Kasumi-1 (cell line): ENCODE measurements around the gene CHRM4.
"Not testable (repeated sequence)": the region's sequence is repeated elsewhere in the genome, so short reads cannot be mapped to it uniquely, and the experiment has no call there.

ENCODE experiments used
- DNase-seq, 2 experiments: peaks; one replicate each; lab custom pipeline; 2025; lab: John Stamatoyannopoulos, UW

CHRM4 gene

GRCh38 chr11:46381819-46382645 lies 9.5 kb downstream of the CHRM4 start:
- no peak for DNase-seq

GRCh38 chr11:46381048-46381818 lies 10.3 kb downstream of the CHRM4 start, which contains the start of gene MDK:
Gene MDK (plus strand): TSS chr11:46381669. CDS start chr11:46382058, 389 bp downstream.
- no peak for DNase-seq

GRCh38 chr11:46380340-46381047 lies 11.1 kb downstream of the CHRM4 start:
- peak; percentile 40 to 46 for DNase-seq

GRCh38 chr11:46379482-46380293 lies 11.9 kb downstream of the CHRM4 start:
- DNase-seq: not testable (repeated sequence)

- peak in 1 of 2 experiments; percentile 19 for DNase-seq
Measured at GRCh38 chr11:46378811-46379481, 12.6 kb downstream of the CHRM4 start.

- DNase-seq: no peak
Measured at GRCh38 chr11:46378296-46378695, 13.3 kb downstream of the CHRM4 start.

- no peak for DNase-seq
Measured at GRCh38 chr11:46377831-46378230, 13.7 kb downstream of the CHRM4 start.

- no peak for DNase-seq
Measured at GRCh38 chr11:46377290-46377689, 14.3 kb downstream of the CHRM4 start.

- DNase-seq: no peak
Measured at GRCh38 chr11:46376258-46377050, 15.1 kb downstream of the CHRM4 start.

- no peak for DNase-seq
Measured at GRCh38 chr11:46375392-46376101, 16.0 kb downstream of the CHRM4 start.

- no peak for DNase-seq
Measured at GRCh38 chr11:46374815-46375214, 16.8 kb downstream of the CHRM4 start.

GRCh38 chr11:46373787-46374740 lies 17.5 kb downstream of the CHRM4 start:
- DNase-seq: no peak

- DNase-seq: not testable (repeated sequence)
Measured at GRCh38 chr11:46372501-46372900, 19.1 kb downstream of the CHRM4 start.

- no peak for DNase-seq
Measured at GRCh38 chr11:46372086-46372485, 19.5 kb downstream of the CHRM4 start.

GRCh38 chr11:46371262-46371661 lies 20.3 kb downstream of the CHRM4 start:
- DNase-seq: not testable (repeated sequence)

GRCh38 chr11:46370253-46370652 lies 21.3 kb downstream of the CHRM4 start:
- DNase-seq: no peak

GRCh38 chr11:46369458-46370152 lies 22.0 kb downstream of the CHRM4 start:
- DNase-seq: peak; percentile 51 to 62

- no peak for DNase-seq
Measured at GRCh38 chr11:46367916-46368267, 23.7 kb downstream of the CHRM4 start.
